Spleen (tissue), 11 donors: ENCODE results near the gene XAGE5. TPM values are rescaled to one million over a fixed set of nuclear protein-coding genes. Genes with fewer than 3 reads are reported as not detected.
"Not testable (repeated sequence)": the region's sequence is repeated elsewhere in the genome, so short reads cannot be mapped to it uniquely, and the experiment has no call there.

Source experiments
- DNase-seq: peaks from one replicate; pipeline ENCODE4 v3.0.0-alpha.2; 2020
- H3K27ac ChIP-seq, 8 donors: fragments of 200-600 bp; sonication (generic) in 7 of 8; 1 replicate in 4 of 8; 2 replicates in 4 of 8; pipeline versions ENCODE4 v1.5.0 to v1.8.0; 2016 to 2021; ENCODE audit warnings: inconsistent platforms in 4 of 8, mild to moderate bottlenecking in 4 of 8, moderate library complexity in 1 of 8
- H3K27me3 ChIP-seq, 7 donors: fragments of 200-600 bp; sonication (generic) in 6 of 7; replicated peaks in 1 of 7; 1 replicate in 4 of 7; 2 replicates in 3 of 7; pipeline versions ENCODE4 v1.5.0 to v1.8.0; 2016 to 2021; ENCODE audit warnings: inconsistent platforms in 3 of 7, mild to moderate bottlenecking in 1 of 7
- H3K36me3 ChIP-seq, 6 donors: fragments of 200-600 bp; sonication (generic) in 5 of 6; 1 replicate in 4 of 6; 2 replicates in 2 of 6; pipeline versions ENCODE4 v1.5.0 to v1.8.0; 2016 to 2021; ENCODE audit warnings: inconsistent platforms in 2 of 6
- H3K4me1 ChIP-seq, 6 donors: fragments of 200-600 bp; sonication (generic) in 5 of 6; 1 replicate in 3 of 6; 2 replicates in 3 of 6; pipeline versions ENCODE4 v1.5.0 to v1.8.0; 2016 to 2021; ENCODE audit warnings: inconsistent platforms in 3 of 6
- H3K4me3 ChIP-seq, 8 donors: fragments of 200-600 bp; sonication (generic) in 7 of 8; 1 replicate in 4 of 8; 2 replicates in 4 of 8; pipeline versions ENCODE4 v1.5.0 to v1.8.0; 2016 to 2021; ENCODE audit warnings: inconsistent platforms in 4 of 8, mild to moderate bottlenecking in 4 of 8, moderate library complexity in 2 of 8
- H3K9me3 ChIP-seq, 8 donors: fragments of 200-600 bp; sonication (generic) in 7 of 8; 1 replicate in 4 of 8; 2 replicates in 4 of 8; pipeline versions ENCODE4 v1.5.0 to v1.8.0; 2016 to 2021; ENCODE audit warnings: inconsistent platforms in 4 of 8
- CTCF ChIP-seq, 11 experiments: fragments of 200-600 bp in 7 of 11; fragments of 450-650 bp in 4 of 11; sonication (generic) in 4 of 11; IDR thresholded peaks in 8 of 11; conservative IDR thresholded peaks in 3 of 11; 1 replicate in 7 of 11; 2 replicates in 4 of 11; pipeline versions ENCODE4 v1.4.0 to v1.8.0; 2016 to 2021; ENCODE audit warnings: antibody characterized with exemption in 11 of 11, inconsistent platforms in 4 of 11, mild to moderate bottlenecking in 1 of 11
- POLR2A ChIP-seq, 3 donors: fragments of 450-650 bp; IDR thresholded peaks; one replicate each; pipeline ENCODE4 v1.5.1; 2017; ENCODE audit warnings: antibody characterized with exemption in 3 of 3, mild to moderate bottlenecking in 1 of 3
- POLR2AphosphoS5 ChIP-seq, 3 donors: sonication (generic); formaldehyde crosslinking; IDR thresholded peaks; one replicate each; pipeline ENCODE4 v1.5.1; 2017; ENCODE audit warnings: antibody characterized with exemption in 3 of 3
- WGBS, 5 donors: extraction: QIAGEN DNeasy Blood & Tissue Kit in 3 of 5; methylation state at CpG; one replicate each; pipeline versions ENCODE4 v1.1.5 to v1.1.7; 2013 to 2018; 5-methylcytosine and 5-hydroxymethylcytosine counted together
- intact Hi-C: fragments of 100-400 bp; cut with DNase I; formaldehyde crosslinking; loops from one replicate; pipeline ENCODE4 v1.15.0; 2023; ENCODE audit warnings: low total_unique reads
- polyA plus RNA-seq, 3 donors: library from polyadenylated mRNA; stranded (reverse); fragments of 200-250 nt; gene quantifications; one replicate each; pipeline ENCODE4 v1.2.1, GENCODE V29; 2013
- total RNA-seq, 7 donors: library from RNA; depleted of rRNA in 3 of 7; stranded (reverse); fragments of >200 nt in 3 of 7; fragmentation: NEBNext Ultra II Directional in 4 of 7; extraction: Animal tissue kit (Norgen Biotek cat#: 25700) in 4 of 7; gene quantifications; one replicate each; pipeline versions ENCODE4 v1.1.0 to v1.2.1, GENCODE V29; 2016 to 2021
- donor health status: healthy with polysubstance abuse.
- donor health status: DM: no; HTN: no; CAD: no; lungs with moderate emphysema.
- donor health status: DM: no; HTN: no; CAD: no.
- donor health status: Bipolar disorder and iron deficiency.
- donor health status: healthy.
- donor health status: DM: no; HTN: no; CAD: no.
- donor health status: DM: yes; HTN: yes; CAD: no.

XAGE5 gene
- total and polyA plus RNA-seq, 10 donors = not detected

- 76 to 90% (median 83%) methylated on average over 11 of the region's 11 CpGs for WGBS, 5 donors
- Histone ChIP-seq H3K27me3 (peaks cover 0 to 15% (median 0%) of the 10 kb centered on the region in 7 donors), H3K27ac (no peak overlapping the region), H3K4me1 (no peaks in the 10 kb centered on the region), H3K36me3 (no peaks in the 10 kb centered on the region), H3K4me3 (no peak overlapping the region), H3K9me3 (no peaks in the 10 kb centered on the region)
- TF ChIP-seq POLR2A (IDR thresholded peaks at IDR 0.05) (no peak), POLR2AphosphoS5 (IDR thresholded peaks at IDR 0.05) (no peak), CTCF (IDR thresholded peaks at IDR 0.05 in 8 of 11, conservative IDR thresholded peaks at IDR 0.05 in 3 of 11) (no peak)
- intact Hi-C loops = no loop called here
- no peak for DNase-seq
These were observed 10.1 kb downstream of the XAGE5 start for GRCh38 chrX:52821079-52821760.

- WGBS, 5 donors = 53 to 81% (median 65%) methylated on average over 2 of the region's 2 CpGs
- intact Hi-C loops = no loop called here
- H3K9me3 ChIP-seq = no peaks in the 10 kb centered on the region
- TF ChIP-seq POLR2A (IDR thresholded peaks at IDR 0.05) (no peak), POLR2AphosphoS5 (IDR thresholded peaks at IDR 0.05) (no peak), CTCF (IDR thresholded peaks at IDR 0.05 in 8 of 11, conservative IDR thresholded peaks at IDR 0.05 in 3 of 11) (no peak)
- H3K4me3 ChIP-seq = no peak overlapping the region
- H3K27me3 ChIP-seq = peaks cover 0 to 10% (median 0%) of the 10 kb centered on the region in 7 donors
- no peak for DNase-seq
- H3K27ac ChIP-seq = no peak overlapping the region
- H3K4me1 ChIP-seq = no peaks in the 10 kb centered on the region
- no peaks in the 10 kb centered on the region for H3K36me3 ChIP-seq
These were observed 13.5 kb downstream of the XAGE5 start for GRCh38 chrX:52824608-52825007.

- TF ChIP-seq CTCF (IDR thresholded peaks at IDR 0.05 in 8 of 11, conservative IDR thresholded peaks at IDR 0.05 in 3 of 11) (no peak), POLR2A (IDR thresholded peaks at IDR 0.05) (no peak), POLR2AphosphoS5 (IDR thresholded peaks at IDR 0.05) (no peak)
- no peak for DNase-seq
- H3K4me3 ChIP-seq = no peak overlapping the region
- no peaks in the 10 kb centered on the region for H3K9me3 ChIP-seq
- intact Hi-C loops = no loop called here
- 28 to 72% (median 66%) methylated on average over 2 to 3 of the region's 3 CpGs for WGBS, 5 donors
- H3K27ac ChIP-seq = no peak overlapping the region
- no peaks in the 10 kb centered on the region for H3K36me3 ChIP-seq
- peaks cover 0 to 11% (median 0%) of the 10 kb centered on the region in 7 donors for H3K27me3 ChIP-seq
- no peaks in the 10 kb centered on the region for H3K4me1 ChIP-seq
These were observed 19.5 kb downstream of the XAGE5 start for GRCh38 chrX:52830551-52830950.

GRCh38 chrX:52839137-52839536 lies 28.1 kb downstream of the XAGE5 start:
- Histone ChIP-seq H3K4me3 (no peak overlapping the region), H3K4me1 (no peaks in the 10 kb centered on the region), H3K9me3 (peaks cover 0 to 9% (median under 1%) of the 10 kb centered on the region in 8 donors), H3K27me3 (peaks cover 0 to 4% (median 0%) of the 10 kb centered on the region in 7 donors), H3K27ac (no peak overlapping the region), H3K36me3 (no peaks in the 10 kb centered on the region)
- DNase-seq = no peak
- 60 to 75% (median 65%) methylated on average over 2 of the region's 2 CpGs for WGBS, 5 donors
- intact Hi-C loops = no loop called here
- no peak for TF ChIP-seq POLR2AphosphoS5 (IDR thresholded peaks at IDR 0.05)
- TF ChIP-seq CTCF (IDR thresholded peaks at IDR 0.05 in 8 of 11, conservative IDR thresholded peaks at IDR 0.05 in 3 of 11) = no peak
- TF ChIP-seq POLR2A (IDR thresholded peaks at IDR 0.05) = no peak

GRCh38 chrX:52843619-52844018 lies 32.5 kb downstream of the XAGE5 start:
- H3K27me3 ChIP-seq, H3K36me3 ChIP-seq, H3K27ac ChIP-seq, intact Hi-C loops, DNase-seq, H3K4me1 ChIP-seq, H3K4me3 ChIP-seq, H3K9me3 ChIP-seq: not testable (repeated sequence)
- WGBS, 5 donors = 70 to 89% (median 79%) methylated on average over 3 of the region's 3 CpGs
